Prostate gland (tissue), 1 donor: Measurements from ENCODE around the gene ARHGAP26.

Source experiments
- POLR2A ChIP-seq: fragments of 450-650 bp; IDR thresholded peaks from one replicate; pipeline ENCODE4 v1.6.1; 2016; ENCODE audit warnings: antibody characterized with exemption, mild to moderate bottlenecking
- POLR2AphosphoS5 ChIP-seq: sonication (generic); formaldehyde crosslinking; IDR thresholded peaks from one replicate; pipeline ENCODE4 v1.6.1; 2017; ENCODE audit warnings: antibody characterized with exemption

- no peak for TF ChIP-seq POLR2AphosphoS5
- TF ChIP-seq POLR2A = no peak
These were observed 295.9 kb downstream of the ARHGAP26 start for GRCh38 chr5:143065996-143066522.
